ENCODE measurements around the gene SORCS3.

- no peak for TF ChIP-seq POLR2A (IDR thresholded peaks at IDR 0.05; ENCODE audit: low read depth, low read length)
- TF ChIP-seq ZNF384 (IDR thresholded peaks at IDR 0.05; ENCODE audit: borderline replicate concordance, low read depth, low read length), result no peak
- no peak for TF ChIP-seq POLR2AphosphoS5 (IDR thresholded peaks at IDR 0.05; ENCODE audit: low read length)
- no peak for TF ChIP-seq ZBED1 (IDR thresholded peaks at IDR 0.05; ENCODE audit: borderline replicate concordance)
- TF ChIP-seq CTCF (IDR thresholded peaks at IDR 0.05 in 2 of 3, conservative IDR thresholded peaks at IDR 0.05 in 1 of 3; ENCODE audit: control insufficient read depth in 2 of 3, extremely low read depth in 1 of 3, insufficient read depth in 1 of 3, low read depth in 3 of 3, low read length in 3 of 3), result no peak
Measured at GRCh38 chr10:105070249-105070648, 429.2 kb downstream of the SORCS3 start.

Measured in GM12878 (cell line).